HG03060 (cell line): ENCODE measurements around the gene PEPD.

Experiments
- ATAC-seq: cut with Tn5 transposase; IDR thresholded peaks from one replicate; pipeline ENCODE4 v1.9.1; 2021; ENCODE audit warnings: low read depth, moderate number of reproducible peaks; ENCODE audit not compliant: unreplicated experiment

PEPD gene

GRCh38 chr19:33345163-33345562, 176.4 kb downstream of the PEPD start:
- ATAC-seq = no peak

- no peak for ATAC-seq
Observed at GRCh38 chr19:33344573-33344925, 177.0 kb downstream of the PEPD start.

- ATAC-seq = no peak
Observed at GRCh38 chr19:33343859-33344572, 177.6 kb downstream of the PEPD start.

GRCh38 chr19:33343301-33343700, 178.3 kb downstream of the PEPD start:
- no peak for ATAC-seq

- ATAC-seq = no peak
Observed at GRCh38 chr19:33340991-33341390, 180.6 kb downstream of the PEPD start.

GRCh38 chr19:33339016-33339984, 182.3 kb downstream of the PEPD start:
- no peak for ATAC-seq
